Measurements from ENCODE around the gene LCMT2.

LCMT2 gene

DNA sequence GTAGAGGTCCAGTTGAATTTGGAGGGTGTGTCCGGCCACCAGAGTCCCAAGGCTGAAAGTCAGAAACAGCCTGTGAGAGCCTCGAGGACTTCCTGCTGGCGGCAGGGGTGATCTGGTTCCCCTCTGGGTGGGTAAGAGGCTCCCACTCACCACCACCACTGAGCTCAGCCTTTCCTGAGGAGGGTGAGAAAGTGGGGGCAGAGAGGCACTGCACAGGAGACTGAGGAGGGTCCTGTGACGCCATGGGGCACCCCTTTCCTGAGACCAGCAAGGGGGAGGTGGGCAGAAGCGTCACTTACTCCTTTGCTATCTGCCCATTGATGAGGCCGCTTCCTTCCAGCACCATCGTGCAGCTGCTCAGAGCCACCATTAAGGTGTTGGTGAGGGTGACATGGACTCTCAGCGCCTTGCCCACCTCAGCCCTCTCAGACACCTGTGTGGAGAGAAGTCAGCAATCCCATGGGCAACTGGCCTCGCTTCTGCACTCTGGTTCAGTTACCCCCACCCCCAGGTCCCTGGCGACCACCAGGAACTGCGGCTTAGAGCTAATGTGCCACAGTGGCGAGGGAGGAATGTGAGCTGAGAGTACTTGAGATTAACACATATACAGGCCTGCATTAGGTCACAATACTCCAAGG is 53.7 kb downstream of the LCMT2 start:
- no peak for TF ChIP-seq POLR2AphosphoS5 (IDR thresholded peaks at IDR 0.05; ENCODE audit: low read depth)
- TF ChIP-seq SPI1 (IDR thresholded peaks at IDR 0.05; ENCODE audit: borderline replicate concordance, low read depth) = no peak
- TF ChIP-seq, protein P1, sequence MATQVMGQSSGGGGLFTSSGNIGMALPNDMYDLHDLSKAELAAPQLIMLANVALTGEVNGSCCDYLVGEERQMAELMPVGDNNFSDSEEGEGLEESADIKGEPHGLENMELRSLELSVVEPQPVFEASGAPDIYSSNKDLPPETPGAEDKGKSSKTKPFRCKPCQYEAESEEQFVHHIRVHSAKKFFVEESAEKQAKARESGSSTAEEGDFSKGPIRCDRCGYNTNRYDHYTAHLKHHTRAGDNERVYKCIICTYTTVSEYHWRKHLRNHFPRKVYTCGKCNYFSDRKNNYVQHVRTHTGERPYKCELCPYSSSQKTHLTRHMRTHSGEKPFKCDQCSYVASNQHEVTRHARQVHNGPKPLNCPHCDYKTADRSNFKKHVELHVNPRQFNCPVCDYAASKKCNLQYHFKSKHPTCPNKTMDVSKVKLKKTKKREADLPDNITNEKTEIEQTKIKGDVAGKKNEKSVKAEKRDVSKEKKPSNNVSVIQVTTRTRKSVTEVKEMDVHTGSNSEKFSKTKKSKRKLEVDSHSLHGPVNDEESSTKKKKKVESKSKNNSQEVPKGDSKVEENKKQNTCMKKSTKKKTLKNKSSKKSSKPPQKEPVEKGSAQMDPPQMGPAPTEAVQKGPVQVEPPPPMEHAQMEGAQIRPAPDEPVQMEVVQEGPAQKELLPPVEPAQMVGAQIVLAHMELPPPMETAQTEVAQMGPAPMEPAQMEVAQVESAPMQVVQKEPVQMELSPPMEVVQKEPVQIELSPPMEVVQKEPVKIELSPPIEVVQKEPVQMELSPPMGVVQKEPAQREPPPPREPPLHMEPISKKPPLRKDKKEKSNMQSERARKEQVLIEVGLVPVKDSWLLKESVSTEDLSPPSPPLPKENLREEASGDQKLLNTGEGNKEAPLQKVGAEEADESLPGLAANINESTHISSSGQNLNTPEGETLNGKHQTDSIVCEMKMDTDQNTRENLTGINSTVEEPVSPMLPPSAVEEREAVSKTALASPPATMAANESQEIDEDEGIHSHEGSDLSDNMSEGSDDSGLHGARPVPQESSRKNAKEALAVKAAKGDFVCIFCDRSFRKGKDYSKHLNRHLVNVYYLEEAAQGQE (IDR thresholded peaks at IDR 0.05; ENCODE audit: insufficient replicate concordance, low read depth) = no peak
- TF ChIP-seq, protein P2, sequence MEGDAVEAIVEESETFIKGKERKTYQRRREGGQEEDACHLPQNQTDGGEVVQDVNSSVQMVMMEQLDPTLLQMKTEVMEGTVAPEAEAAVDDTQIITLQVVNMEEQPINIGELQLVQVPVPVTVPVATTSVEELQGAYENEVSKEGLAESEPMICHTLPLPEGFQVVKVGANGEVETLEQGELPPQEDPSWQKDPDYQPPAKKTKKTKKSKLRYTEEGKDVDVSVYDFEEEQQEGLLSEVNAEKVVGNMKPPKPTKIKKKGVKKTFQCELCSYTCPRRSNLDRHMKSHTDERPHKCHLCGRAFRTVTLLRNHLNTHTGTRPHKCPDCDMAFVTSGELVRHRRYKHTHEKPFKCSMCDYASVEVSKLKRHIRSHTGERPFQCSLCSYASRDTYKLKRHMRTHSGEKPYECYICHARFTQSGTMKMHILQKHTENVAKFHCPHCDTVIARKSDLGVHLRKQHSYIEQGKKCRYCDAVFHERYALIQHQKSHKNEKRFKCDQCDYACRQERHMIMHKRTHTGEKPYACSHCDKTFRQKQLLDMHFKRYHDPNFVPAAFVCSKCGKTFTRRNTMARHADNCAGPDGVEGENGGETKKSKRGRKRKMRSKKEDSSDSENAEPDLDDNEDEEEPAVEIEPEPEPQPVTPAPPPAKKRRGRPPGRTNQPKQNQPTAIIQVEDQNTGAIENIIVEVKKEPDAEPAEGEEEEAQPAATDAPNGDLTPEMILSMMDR (IDR thresholded peaks at IDR 0.05; ENCODE audit: insufficient read depth, low read length) = no peak
- no peak for TF ChIP-seq GABPA (IDR thresholded peaks at IDR 0.05; ENCODE audit: low read depth)
- H3K27me3 ChIP-seq (ENCODE audit: insufficient read depth, poor library complexity, severe bottlenecking) = no peaks in the 10 kb centered on the region
- no peak overlapping the region for H3K4me3 ChIP-seq (replicated peaks; ENCODE audit: insufficient read depth, low read length)
- DNase-seq (ENCODE audit: low read depth in 1 of 2, low spot score in 1 of 2) = no peak
- H3K27ac ChIP-seq (replicated peaks) = no peak overlapping the region

DNA sequence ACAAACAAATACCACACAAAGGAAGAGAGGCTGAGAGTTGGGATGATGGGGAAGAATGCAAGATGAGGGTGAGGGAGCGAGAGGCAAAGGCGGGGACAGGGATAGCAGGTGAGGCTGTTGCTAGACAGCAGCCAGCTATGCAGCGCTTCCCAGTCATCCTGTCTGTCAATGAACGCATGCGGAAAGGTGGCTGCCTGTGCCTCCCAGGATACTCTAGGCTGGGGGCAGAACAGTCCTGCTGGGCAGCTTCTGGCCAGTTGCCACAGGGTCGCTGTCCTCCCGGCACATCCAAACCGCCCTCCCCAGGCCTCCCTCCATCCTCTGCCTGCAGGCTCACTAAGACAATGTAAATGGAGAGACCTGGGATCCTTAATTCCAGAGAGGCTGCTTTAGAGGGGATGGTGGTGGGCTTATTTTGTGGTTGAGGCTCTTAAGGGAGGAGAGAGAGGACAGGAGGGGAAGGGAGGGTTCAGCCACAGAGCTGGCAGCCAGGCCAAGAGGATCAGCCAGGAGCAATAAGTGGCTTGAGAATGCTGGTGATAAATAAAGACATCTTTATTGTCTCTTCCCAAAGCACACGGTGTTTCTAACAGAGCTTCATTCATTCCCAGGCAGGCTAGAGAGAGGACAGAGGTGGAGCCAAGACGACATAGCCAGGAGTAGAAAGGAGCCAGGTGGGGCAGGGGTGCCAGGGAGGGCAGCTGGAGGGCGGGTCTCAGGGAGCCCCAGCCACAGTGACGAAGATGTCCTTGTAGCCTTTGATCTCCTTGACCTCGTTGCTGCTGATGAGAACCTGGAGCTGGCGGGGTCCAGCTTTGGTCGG is 54.4 kb downstream of the LCMT2 start:
- Histone ChIP-seq H3K27ac (replicated peaks) (no peak overlapping the region), H3K27me3 (ENCODE audit: insufficient read depth, poor library complexity, severe bottlenecking) (no peaks in the 10 kb centered on the region), H3K4me3 (replicated peaks; ENCODE audit: insufficient read depth, low read length) (no peak overlapping the region)
- TF ChIP-seq SPI1 (IDR thresholded peaks at IDR 0.05; ENCODE audit: borderline replicate concordance, low read depth) = no peak
- no peak for TF ChIP-seq POLR2AphosphoS5 (IDR thresholded peaks at IDR 0.05; ENCODE audit: low read depth)
- TF ChIP-seq, protein P2 (IDR thresholded peaks at IDR 0.05; ENCODE audit: insufficient read depth, low read length) = no peak
- TF ChIP-seq, protein P1 (IDR thresholded peaks at IDR 0.05; ENCODE audit: insufficient replicate concordance, low read depth) = no peak
- DNase-seq (ENCODE audit: low read depth in 1 of 2, low spot score in 1 of 2) = no peak

DNA sequence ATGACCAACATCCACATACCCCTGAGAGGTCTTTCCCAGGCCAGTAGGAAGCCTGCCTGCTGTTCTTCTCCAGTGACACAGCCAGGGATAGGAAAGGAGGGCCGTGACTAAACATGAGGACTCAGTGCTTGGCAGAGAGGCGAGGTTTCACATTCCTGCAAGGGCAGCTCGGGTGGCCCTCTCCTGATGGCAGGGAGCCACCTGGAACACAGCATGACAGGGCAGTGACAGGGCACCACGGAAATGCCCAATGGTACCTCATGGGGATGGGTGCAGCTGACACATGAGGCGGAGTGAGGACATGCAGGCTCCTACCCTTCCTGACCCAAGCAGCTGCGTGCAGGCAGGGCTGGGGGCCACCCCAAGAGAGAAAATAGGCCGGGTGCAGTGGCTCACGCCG is 56.2 kb downstream of the LCMT2 start:
- DNase-seq (ENCODE audit: low read depth in 1 of 2, low spot score in 1 of 2) = no peak
- Histone ChIP-seq H3K4me3 (replicated peaks; ENCODE audit: insufficient read depth, low read length) (no peak overlapping the region), H3K27ac (replicated peaks) (no peak overlapping the region), H3K27me3 (ENCODE audit: insufficient read depth, poor library complexity, severe bottlenecking) (no peaks in the 10 kb centered on the region)
- no peak for TF ChIP-seq SPI1 (IDR thresholded peaks at IDR 0.05; ENCODE audit: borderline replicate concordance, low read depth)
- no peak for TF ChIP-seq GABPA (IDR thresholded peaks at IDR 0.05; ENCODE audit: low read depth)
- TF ChIP-seq, protein P2 (IDR thresholded peaks at IDR 0.05; ENCODE audit: insufficient read depth, low read length) = no peak
